IMR-90 (cell line): Measurements from ENCODE around the gene GGT1. TPM values are rescaled to one million over a fixed set of nuclear protein-coding genes. Genes with fewer than 3 reads are reported as not detected.

Experiments used
- ATAC-seq: fragments of 200-7000 bp; cut with Tn5 transposase; 2 replicates; pipeline ENCODE4 v1.9.1; 2020; ENCODE audit warnings: low read depth, mild to moderate bottlenecking, moderate library complexity
- BruUV-seq: library from RNA; stranded (reverse); fragments of 400-500 nt; replicated peaks from 2 replicates; lab custom pipeline; 2021; lab: Mats Ljungman, UMichigan
- CTCF ChIA-PET: fragments of 300-600 bp; formaldehyde crosslinking; extraction: SDS; loops from one replicate; lab custom pipeline; 2021; ENCODE audit warnings: antibody characterized with exemption; lab: Yijun Ruan, JAX
- POLR2A ChIA-PET: fragments of 300-600 bp; sonication (Branson Sonifier 250); formaldehyde crosslinking; loops from one replicate; lab custom pipeline; 2022; ENCODE audit warnings: antibody characterized with exemption; ENCODE audit not compliant: unreplicated experiment; lab: Charles Lee
- DNase-seq: peaks from one replicate; pipeline ENCODE4 v3.0.0; 2013
- H2AFZ ChIP-seq: replicated peaks from 2 replicates; pipeline ENCODE3; 2013; ENCODE audit warnings: low read length, mild to moderate bottlenecking; ENCODE audit not compliant: poor library complexity
- H2AK5ac ChIP-seq: 2 replicates; pipeline ENCODE4 v1.6.1; 2013; ENCODE audit warnings: low read depth, low read length, inconsistent platforms
- H2AK9ac ChIP-seq: replicated peaks from 2 replicates; pipeline ENCODE3; 2013; ENCODE audit warnings: mild to moderate bottlenecking, low read depth, low read length, moderate library complexity; ENCODE audit not compliant: poor library complexity
- H2BK120ac ChIP-seq: 2 replicates; pipeline ENCODE4 v1.6.1; 2013; ENCODE audit warnings: low read depth, low read length, inconsistent platforms
- H2BK15ac ChIP-seq: 3 replicates; pipeline ENCODE4 v1.6.1; 2013; ENCODE audit warnings: low read depth, low read length, inconsistent platforms
- H2BK20ac ChIP-seq: 2 replicates; pipeline ENCODE4 v1.6.1; 2013; ENCODE audit warnings: low read depth, mild to moderate bottlenecking, inconsistent platforms, low read length, moderate library complexity
- H2BK5ac ChIP-seq: 2 replicates; pipeline ENCODE4 v1.6.1; 2013; ENCODE audit warnings: mild to moderate bottlenecking, low read depth, low read length, inconsistent platforms; ENCODE audit not compliant: poor library complexity, severe bottlenecking
- H3K14ac ChIP-seq: replicated peaks from 2 replicates; pipeline ENCODE4 v1.6.1; 2013; ENCODE audit warnings: low read depth, low read length, inconsistent platforms
- H3K18ac ChIP-seq: 2 replicates; pipeline ENCODE4 v1.6.1; 2013; ENCODE audit warnings: low read depth, low read length, control low read depth
- H3K23ac ChIP-seq: 2 replicates; pipeline ENCODE4 v1.6.1; 2013; ENCODE audit warnings: low read depth, low read length, inconsistent platforms
- H3K27ac ChIP-seq: 2 replicates; pipeline ENCODE4 v1.5.1; 2013; ENCODE audit warnings: mild to moderate bottlenecking, control low read depth, low read length; ENCODE audit not compliant: insufficient read depth
- H3K27me3 ChIP-seq: 2 replicates; pipeline ENCODE4 v1.6.1; 2013; ENCODE audit warnings: low read length; ENCODE audit not compliant: control insufficient read depth, insufficient read depth
- H3K36me3 ChIP-seq: 2 replicates; pipeline ENCODE4 v1.6.1; 2013; ENCODE audit warnings: low read length, mixed read lengths; ENCODE audit not compliant: control insufficient read depth, insufficient read depth
- H3K4ac ChIP-seq: 2 replicates; pipeline ENCODE4 v1.6.1; 2013; ENCODE audit warnings: low read depth, low read length, inconsistent platforms
- H3K4me1 ChIP-seq: 2 replicates; pipeline ENCODE4 v1.6.1; 2013; ENCODE audit warnings: low read length, mixed read lengths; ENCODE audit not compliant: control insufficient read depth, insufficient read depth
- H3K4me2 ChIP-seq: 2 replicates; pipeline ENCODE4 v1.6.1; 2013; ENCODE audit warnings: low read depth, mild to moderate bottlenecking, control low read depth, low read length, moderate library complexity
- H3K4me3 ChIP-seq: 2 replicates; pipeline ENCODE4 v1.5.1; 2013; ENCODE audit warnings: low read depth, mild to moderate bottlenecking, control low read depth, low read length, moderate library complexity; ENCODE audit not compliant: insufficient read depth
- H3K56ac ChIP-seq: 2 replicates; pipeline ENCODE4 v1.6.1; 2013; ENCODE audit warnings: low read length, inconsistent platforms; ENCODE audit not compliant: insufficient read depth; ENCODE audit errors: extremely low read depth
- H3K79me1 ChIP-seq, 2 experiments: 2 replicates each; pipeline ENCODE4 v1.6.1; 2013; ENCODE audit warnings: low read length in 2 of 2, inconsistent platforms in 1 of 2, low read depth in 1 of 2
- H3K9ac ChIP-seq: 2 replicates; pipeline ENCODE4 v1.6.1; 2013; ENCODE audit warnings: low read depth, low read length, control low read depth
- H3K9me1 ChIP-seq: 2 replicates; pipeline ENCODE4 v1.6.1; 2013; ENCODE audit warnings: low read length, inconsistent platforms; ENCODE audit not compliant: insufficient read depth
- H3K9me3 ChIP-seq: 2 replicates; pipeline ENCODE4 v1.6.1; 2013; ENCODE audit warnings: low read length; ENCODE audit not compliant: control insufficient read depth, insufficient read depth
- H4K20me1 ChIP-seq: 2 replicates; pipeline ENCODE4 v1.6.1; 2013; ENCODE audit warnings: low read length, inconsistent platforms; ENCODE audit not compliant: insufficient read depth
- H4K5ac ChIP-seq: 2 replicates; pipeline ENCODE4 v1.6.1; 2013; ENCODE audit warnings: mild to moderate bottlenecking, low read depth, low read length, control low read depth
- H4K8ac ChIP-seq, 2 experiments: 2 replicates each; pipeline ENCODE4 v1.6.1; 2013; ENCODE audit warnings: low read depth in 2 of 2, low read length in 2 of 2, control low read depth in 1 of 2, inconsistent platforms in 1 of 2
- H4K91ac ChIP-seq: 2 replicates; pipeline ENCODE4 v1.6.1; 2013; ENCODE audit warnings: low read depth, low read length, inconsistent platforms; ENCODE audit not compliant: insufficient read depth
- BHLHE40 ChIP-seq: fragments of 150-350 bp; IDR thresholded peaks from 2 replicates; pipeline ENCODE4 v1.6.1; 2016; ENCODE audit warnings: mild to moderate bottlenecking, low read depth, low read length
- CEBPB ChIP-seq: IDR thresholded peaks from 2 replicates; pipeline ENCODE4 v1.6.1; 2012; ENCODE audit warnings: low read depth, low read length, improper control_type of control experiment
- CHD1 ChIP-seq: IDR thresholded peaks from 2 replicates; pipeline ENCODE4 v1.6.1; 2012; ENCODE audit warnings: low read depth, low read length, improper control_type of control experiment
- FOS ChIP-seq: fragments of 150-350 bp; IDR thresholded peaks from 2 replicates; pipeline ENCODE4 v1.6.1; 2016; ENCODE audit warnings: low read depth, low read length
- NFE2L2 ChIP-seq: fragments of 150-350 bp; IDR thresholded peaks from 2 replicates; pipeline ENCODE4 v1.6.1; 2016; ENCODE audit warnings: low read depth, mild to moderate bottlenecking, low read length
- POLR2A ChIP-seq: IDR thresholded peaks from 2 replicates; pipeline ENCODE4 v1.6.1; 2012; ENCODE audit warnings: mild to moderate bottlenecking, low read depth, low read length
- RAD21 ChIP-seq: IDR thresholded peaks from 2 replicates; pipeline ENCODE4 v1.6.1; 2012; ENCODE audit warnings: low read length, improper control_type of control experiment
- USF2 ChIP-seq: fragments of 150-350 bp; IDR thresholded peaks from 2 replicates; pipeline ENCODE4 v1.6.1; 2017; ENCODE audit warnings: mild to moderate bottlenecking, antibody characterized with exemption, low read length, low read depth
- WGBS, 2 experiments: methylation state at CpG; one replicate each; pipeline versions ENCODE4 v1.1.5 to v1.1.7; 2013; ENCODE audit warnings: missing lambda C conversion rate in 2 of 2; ENCODE audit not compliant: insufficient read length in 1 of 2; ENCODE audit errors: extremely low coverage in 2 of 2; 5-methylcytosine and 5-hydroxymethylcytosine counted together
- dilution Hi-C: fragments of 300-500 bp; cut with HindIII; formaldehyde crosslinking; loops from one replicate; pipeline ENCODE4 v1.14.3; 2018; ENCODE audit warnings: low sequenced_read_pairs; ENCODE audit not compliant: unreplicated experiment
- in situ Hi-C: fragments of 300-500 bp; cut with MboI; formaldehyde crosslinking; loops from 3 replicates; pipeline ENCODE4 v1.14.3; 2019; ENCODE audit warnings: low sequenced_read_pairs, inconsistent platforms, mixed read lengths
- intact Hi-C: fragments of 100-400 bp; cut with micrococcal nuclease; formaldehyde crosslinking; loops from 2 replicates; pipeline ENCODE4 v1.10.0; 2022
- polyA plus RNA-seq, 3 experiments: library from polyadenylated mRNA; depleted of rRNA; stranded (reverse); fragments of >200 nt; gene quantifications; 2 replicates each; pipeline ENCODE4 v1.2.3, GENCODE V29; 2012; ENCODE audit warnings: low replicate concordance in 1 of 3
- total RNA-seq: library from RNA; depleted of rRNA; stranded (reverse); fragments of >200 nt; gene quantifications from 2 replicates; pipeline ENCODE4 v1.2.3, GENCODE V29; 2012
- TF ChIP-seq, protein P1 (sequence below): conservative IDR thresholded peaks from 2 replicates; pipeline ENCODE4 v1.5.1; 2012; ENCODE audit warnings: mild to moderate bottlenecking, low read depth, low read length, improper control_type of control experiment

GGT1 gene
- total and polyA plus RNA-seq, 2 of the 4 experiments (the other 2 are of a cell fraction): 3.4 to 7.3 TPM

DNA sequence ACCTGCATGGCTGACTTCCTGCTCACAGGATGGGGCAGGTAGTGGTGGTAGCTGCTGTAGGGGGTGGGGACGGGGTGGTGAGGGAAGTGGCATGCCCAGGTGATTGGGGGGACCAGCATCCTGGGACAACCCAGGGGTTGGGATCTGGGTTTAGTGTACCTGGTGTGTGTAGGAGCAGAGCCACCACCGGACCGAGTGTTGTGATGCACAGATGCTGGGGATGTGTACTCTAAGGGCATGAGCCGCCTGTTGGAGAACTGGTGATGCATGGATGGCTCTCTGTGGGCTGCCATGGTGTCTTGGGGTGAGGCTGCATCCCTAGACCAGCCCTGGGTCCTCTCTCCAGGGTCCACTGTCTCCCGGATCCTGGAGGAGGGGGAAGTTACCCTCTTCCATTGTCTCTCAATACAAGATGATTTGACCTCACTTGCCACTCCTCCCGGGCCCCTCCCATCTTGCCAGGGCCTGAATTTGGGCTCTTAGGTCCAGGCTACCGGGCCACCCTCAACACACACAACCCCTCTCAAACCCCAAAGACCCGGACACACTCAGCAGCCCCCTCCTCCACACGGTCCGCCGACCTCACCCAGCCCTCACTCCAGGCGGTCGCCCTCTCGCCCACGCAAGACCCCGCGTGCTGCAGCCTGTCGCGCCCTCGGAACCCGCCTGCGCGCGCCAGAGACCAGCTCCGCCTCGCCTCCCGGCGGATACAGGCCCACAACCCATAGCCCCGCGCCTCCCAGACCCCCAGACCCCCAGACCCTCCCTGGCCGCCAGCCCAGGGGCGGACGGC, 10.7 kb upstream of the GGT1 start:
- peak overlapping the region; percentile 92 for H2AFZ ChIP-seq
- TF ChIP-seq NFE2L2: no peak
- no peak for TF ChIP-seq RAD21
- TF ChIP-seq CEBPB: no peak
- TF ChIP-seq, protein P1, sequence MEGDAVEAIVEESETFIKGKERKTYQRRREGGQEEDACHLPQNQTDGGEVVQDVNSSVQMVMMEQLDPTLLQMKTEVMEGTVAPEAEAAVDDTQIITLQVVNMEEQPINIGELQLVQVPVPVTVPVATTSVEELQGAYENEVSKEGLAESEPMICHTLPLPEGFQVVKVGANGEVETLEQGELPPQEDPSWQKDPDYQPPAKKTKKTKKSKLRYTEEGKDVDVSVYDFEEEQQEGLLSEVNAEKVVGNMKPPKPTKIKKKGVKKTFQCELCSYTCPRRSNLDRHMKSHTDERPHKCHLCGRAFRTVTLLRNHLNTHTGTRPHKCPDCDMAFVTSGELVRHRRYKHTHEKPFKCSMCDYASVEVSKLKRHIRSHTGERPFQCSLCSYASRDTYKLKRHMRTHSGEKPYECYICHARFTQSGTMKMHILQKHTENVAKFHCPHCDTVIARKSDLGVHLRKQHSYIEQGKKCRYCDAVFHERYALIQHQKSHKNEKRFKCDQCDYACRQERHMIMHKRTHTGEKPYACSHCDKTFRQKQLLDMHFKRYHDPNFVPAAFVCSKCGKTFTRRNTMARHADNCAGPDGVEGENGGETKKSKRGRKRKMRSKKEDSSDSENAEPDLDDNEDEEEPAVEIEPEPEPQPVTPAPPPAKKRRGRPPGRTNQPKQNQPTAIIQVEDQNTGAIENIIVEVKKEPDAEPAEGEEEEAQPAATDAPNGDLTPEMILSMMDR: no peak
- no peak for TF ChIP-seq USF2
- no peak for TF ChIP-seq BHLHE40
- TF ChIP-seq POLR2A: no peak
- TF ChIP-seq CHD1: no peak
- no peak for TF ChIP-seq FOS
- ChIA-PET POLR2A (no interaction called here), CTCF (no interaction called here)
- no TSS peak for BruUV-seq
- H2BK120ac ChIP-seq: no peak overlapping the region
- H4K20me1 ChIP-seq: no peaks in the 10 kb centered on the region
- H3K4me1 ChIP-seq: no peaks in the 10 kb centered on the region
- peak overlapping the region; percentile 66 for H3K14ac ChIP-seq
- H3K27me3 ChIP-seq: no peaks in the 10 kb centered on the region
- H3K18ac ChIP-seq: no peak overlapping the region
- in situ Hi-C loops (no loop called here), intact Hi-C loops (no loop called here), dilution Hi-C loops (no loop called here)
- H3K4me2 ChIP-seq: peak overlapping the region; percentile 66
- H3K4ac ChIP-seq: peak overlapping the region; percentile 81
- peak overlapping the region; percentile 47 for H3K4me3 ChIP-seq
- peak overlapping the region in 1 of 2 experiments; percentile 44; a peak in 2 of 4 replicates for H4K8ac ChIP-seq
- no peaks in the 10 kb centered on the region for H3K9me3 ChIP-seq
- no peak overlapping the region for H4K5ac ChIP-seq
- no peak overlapping the region for H2BK20ac ChIP-seq
- H2BK5ac ChIP-seq: peak overlapping the region; percentile 8
- H3K56ac ChIP-seq: peak overlapping the region; percentile 10; the same call in 1 of the 2 replicates
- peak overlapping the region; percentile 68 for H3K9ac ChIP-seq
- H3K36me3 ChIP-seq: peaks cover 14% of the 10 kb centered on the region; the same call in 1 of the 2 replicates
- H3K23ac ChIP-seq: peak overlapping the region; percentile 17
- peak overlapping the region; percentile 72 for H4K91ac ChIP-seq
- no peak for DNase-seq
- 24% methylated on average over 8 of the region's 33 CpGs; no CpG with 5 or more reads in 1 of the 2 experiments for WGBS, 2 experiments
- H2AK9ac ChIP-seq: peak overlapping the region; percentile 35
- no peak overlapping the region for H2AK5ac ChIP-seq
- peak; percentile 22 for ATAC-seq
- H3K9me1 ChIP-seq: peaks cover 11% of the 10 kb centered on the region
- peak overlapping the region; percentile 12; the same call in 1 of the 2 replicates for H3K27ac ChIP-seq
- H2BK15ac ChIP-seq: no peak overlapping the region; the same call in 2 of the 3 replicates
- peaks cover 0 to 8% of the 10 kb centered on the region in 2 experiments; a peak in 2 of 4 replicates for H3K79me1 ChIP-seq
